ENCODE data around the gene ADORA1.

The ADORA1 gene

DNA sequence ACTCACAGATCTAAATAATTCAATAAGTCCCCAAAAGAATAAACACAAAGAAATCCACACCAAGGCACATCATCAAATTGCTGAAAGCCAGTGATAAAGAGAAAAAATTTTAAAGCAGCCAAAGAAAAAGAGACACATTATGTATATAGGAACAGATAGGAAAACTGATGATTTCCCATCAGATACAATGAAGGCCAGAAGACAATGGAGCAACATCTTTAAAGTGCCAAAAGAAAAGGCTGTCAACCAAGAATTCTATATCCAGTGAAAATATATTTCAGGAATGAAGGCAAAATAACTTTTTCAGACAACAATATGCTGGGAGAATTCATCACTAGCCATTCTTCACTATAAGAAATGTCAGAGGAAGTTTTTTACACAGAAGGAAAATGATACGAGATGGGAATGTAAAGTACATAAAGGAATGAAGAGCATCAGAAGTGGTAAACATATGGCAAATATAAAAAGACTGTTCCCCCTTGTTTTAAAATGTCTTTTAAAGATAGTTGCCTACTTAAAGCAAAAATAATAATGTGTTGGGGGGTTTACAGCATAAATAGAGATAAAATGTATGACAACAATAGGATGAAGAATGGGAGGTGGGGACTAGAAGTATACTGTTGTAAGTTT, 32.4 kb upstream of the ADORA1 start:
- DNase-seq = no peak

DNA sequence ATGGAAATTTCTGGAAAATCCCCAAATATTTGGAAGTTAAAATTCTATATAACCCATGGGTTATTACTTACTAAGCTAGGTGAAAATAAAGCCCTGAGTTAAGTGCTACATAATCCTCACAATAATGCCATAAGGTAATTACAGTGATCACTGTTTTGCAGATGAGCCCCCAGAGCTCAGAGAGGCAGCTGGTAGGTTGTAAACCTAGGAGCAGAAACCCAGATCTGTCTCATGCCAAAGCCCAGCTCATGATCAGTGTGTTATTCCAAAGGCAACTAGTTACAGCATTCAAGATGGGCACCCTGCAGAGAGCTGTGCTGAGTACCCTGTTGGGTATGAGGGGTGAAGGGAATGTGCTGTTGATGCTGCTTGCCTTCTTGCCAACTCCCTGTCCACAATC, 31.0 kb upstream of the ADORA1 start:
- no peak for DNase-seq

DNA sequence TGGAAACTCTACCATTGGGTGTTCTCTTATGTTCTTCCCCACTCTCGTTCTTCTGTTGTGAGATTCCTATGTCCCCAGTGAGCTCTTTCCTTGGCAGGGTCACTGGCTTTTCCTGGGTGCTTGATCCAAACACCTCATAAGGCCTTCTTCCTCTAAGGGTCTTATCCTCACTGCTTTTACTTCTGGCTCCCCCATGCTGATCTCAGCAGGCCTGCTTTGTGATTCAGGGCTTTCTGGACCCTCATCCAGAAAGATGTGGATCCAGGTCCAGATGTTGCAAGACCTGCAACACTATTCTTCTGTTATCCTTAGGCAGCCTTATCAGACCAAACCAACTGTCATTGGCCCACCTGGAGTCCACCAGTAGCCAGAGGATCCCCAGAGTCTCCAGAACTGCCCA, 30.5 kb upstream of the ADORA1 start:
- DNase-seq = no peak

DNA sequence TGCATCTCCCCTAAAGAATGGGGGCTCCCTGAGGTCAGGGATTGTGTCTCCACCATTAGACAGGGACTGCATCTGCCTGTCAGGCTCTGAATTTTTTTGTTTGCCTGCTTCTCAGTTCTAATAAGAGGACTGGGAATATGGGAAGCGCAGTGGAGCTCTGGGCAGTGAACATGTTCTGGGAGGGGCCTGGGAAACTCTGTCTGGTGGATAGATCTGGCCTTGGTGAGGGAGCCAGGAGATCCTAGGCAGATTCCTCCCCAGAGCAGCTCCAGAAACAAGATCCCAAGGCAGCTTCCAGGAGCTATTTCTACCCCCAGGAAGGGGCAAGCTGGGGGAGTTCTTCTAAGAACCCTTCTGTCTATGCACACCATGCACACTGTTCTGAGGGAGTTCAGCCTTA, 29.1 kb upstream of the ADORA1 start:
- DNase-seq = no peak

DNA sequence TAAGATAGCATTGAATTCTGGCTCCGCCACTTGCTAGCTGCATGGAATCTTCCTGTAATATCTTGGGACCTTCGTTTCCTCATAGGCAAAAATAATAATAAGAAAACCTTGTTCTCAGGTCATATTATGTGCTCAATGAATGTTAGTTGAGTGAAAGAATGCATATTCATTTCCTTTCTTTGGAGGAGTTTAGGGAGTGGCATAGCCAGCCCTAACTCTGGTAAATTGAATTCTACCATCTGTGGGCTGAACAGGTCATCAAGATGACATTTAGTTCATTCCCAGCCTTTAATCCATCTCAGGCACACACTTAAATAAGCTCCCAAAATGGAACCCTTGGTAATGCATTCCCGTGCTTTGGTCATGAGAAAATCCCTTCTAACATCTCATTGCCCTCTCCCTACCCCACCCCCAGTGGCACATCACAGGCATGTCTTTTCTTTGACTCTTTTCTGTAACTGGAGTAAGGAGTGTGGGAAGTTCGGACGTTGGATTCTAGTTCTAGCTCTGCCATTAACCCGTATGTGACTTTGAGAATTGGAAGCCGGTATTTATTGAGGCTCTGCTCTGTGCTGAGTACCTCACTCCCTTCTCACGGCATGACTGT, 28.5 kb upstream of the ADORA1 start:
- DNase-seq = no peak

DNA sequence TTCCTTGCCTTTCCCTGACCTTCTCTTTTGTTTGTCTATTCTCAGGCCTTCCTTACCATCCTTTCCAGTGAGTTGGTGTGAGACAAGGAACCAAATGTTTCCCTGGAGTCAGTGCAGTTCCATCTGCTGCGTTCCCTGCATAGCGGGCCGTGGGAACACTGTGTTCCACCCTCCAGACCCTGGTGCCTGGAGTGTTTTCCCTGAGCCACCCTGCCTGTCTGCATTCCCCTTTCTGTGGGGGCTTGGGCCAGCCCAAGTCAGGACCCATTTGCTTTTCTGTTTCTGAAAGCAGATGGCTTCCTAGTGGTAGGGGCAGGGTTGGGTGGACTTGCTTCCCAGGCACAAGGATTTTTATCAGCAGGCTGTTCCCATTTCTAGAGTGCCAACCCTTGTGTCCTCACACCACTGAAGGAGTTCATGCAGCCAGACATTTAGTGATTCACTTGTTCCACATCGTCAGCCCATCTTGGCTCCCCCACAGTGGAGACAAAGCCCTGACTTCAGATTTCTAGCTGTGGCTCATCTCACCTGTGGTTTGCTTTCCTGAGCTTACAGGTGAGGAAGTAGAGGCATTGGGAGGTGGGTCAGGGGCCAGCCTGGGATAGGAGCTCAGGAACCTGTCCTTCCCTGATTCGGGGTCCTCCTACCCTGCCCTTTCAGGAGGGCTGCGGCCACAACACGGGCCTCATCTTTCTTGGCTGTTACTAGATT, 27.6 kb upstream of the ADORA1 start:
- no peak for DNase-seq

DNA sequence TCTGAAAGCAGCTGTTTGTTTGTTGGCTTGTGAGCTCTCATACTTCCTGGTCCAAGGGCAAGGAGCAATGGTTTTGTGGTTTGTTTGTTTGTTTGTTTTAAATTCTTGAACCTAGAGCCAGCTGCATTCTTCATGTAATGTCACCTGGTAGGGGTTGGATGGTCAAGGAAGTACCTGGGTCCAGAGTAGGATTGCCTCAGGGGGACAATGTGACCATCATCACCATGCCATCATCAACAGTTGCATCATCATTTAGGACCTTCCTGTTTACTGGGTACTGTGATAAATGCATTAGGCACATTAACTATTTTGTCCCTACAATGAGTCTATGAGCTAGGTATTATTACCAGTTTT, 27.0 kb upstream of the ADORA1 start:
- no peak for DNase-seq

DNA sequence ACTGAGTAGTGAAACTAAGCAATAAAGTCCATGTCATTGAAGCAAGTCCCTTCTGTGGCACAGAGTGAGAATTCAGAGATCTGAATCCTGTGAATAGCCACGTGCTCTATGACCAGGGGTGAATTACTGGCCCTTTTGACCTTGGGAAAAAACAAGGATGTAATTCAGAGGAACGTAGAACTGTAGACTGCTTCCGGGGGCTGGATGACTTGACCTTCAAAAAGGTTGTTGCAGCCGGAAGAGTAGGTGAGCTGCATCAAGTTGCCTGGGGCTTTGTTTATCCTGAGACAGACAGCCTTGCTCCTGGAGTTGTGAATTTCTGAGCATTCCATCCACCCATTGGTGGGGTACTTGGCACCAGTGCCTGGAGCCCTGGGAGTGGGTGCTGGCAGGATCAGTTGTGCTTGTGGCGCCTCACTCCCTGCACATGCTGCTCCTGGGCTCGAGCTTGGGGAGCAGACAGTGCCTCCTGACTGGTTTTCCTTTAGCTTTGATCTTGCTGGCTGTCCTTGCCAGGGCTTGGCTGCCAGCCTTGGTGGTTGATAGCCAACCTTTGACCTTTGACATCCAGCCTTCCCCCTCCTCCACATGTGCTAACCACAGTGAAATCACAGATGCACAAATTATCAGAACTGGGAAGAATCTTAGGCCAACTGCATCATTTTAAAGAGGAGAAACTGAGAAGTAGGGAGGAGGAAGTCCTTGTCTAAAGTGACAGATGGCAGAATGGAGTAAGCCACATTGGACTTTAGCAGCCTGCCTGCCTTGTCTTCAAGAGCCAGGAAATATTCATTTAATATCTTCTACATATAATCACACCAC, 25.5 kb upstream of the ADORA1 start:
- DNase-seq = no peak

DNA sequence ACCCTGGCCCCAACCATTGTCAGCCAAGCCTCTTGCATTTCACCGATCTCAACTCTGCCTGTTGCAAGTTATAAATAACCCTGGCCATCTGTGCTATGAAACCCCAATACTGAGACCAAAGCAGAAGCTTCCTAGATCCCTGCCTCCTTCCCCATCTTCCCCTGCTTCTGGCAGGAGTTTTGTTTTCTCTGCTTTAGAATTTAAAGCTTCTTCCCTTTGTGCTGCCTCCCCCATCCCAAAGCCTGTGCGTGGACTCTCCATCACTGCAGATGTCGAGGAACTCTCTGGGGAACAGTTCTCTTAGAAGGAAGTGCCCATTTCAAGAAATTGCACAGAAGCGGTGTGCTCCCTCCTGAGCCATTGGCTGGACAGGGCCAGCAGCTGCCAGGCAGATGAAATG, 24.3 kb upstream of the ADORA1 start:
- DNase-seq = no peak

DNA sequence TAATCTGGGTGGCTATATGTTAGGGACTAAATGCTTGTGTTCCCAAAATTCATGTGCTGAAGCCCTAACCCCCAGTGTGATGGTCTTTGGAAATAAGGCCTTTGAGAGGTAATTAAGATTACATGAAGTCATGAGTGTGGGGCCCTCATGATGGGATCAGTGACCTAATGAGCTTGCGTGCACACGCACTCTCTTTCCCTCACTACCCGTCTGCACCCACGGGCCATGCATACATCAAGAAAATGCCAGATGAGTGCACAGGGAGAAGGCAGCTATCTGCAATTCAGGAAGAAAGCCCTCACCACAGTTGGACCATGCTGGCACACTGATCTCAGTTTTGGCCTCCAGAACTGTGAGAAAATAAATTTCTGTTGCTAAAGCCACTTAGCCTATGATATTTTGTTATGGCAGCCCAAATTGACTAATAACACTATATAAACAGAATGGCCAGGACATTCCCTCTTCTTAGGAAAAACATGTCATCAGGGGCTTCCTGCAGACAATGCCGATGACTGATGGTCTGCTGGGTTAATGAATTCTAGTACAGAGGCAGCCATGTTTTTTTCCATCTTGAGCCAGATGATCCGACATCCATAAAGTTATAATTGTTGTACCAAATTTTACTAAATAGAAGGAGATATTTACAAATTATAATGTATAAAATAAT, 23.6 kb upstream of the ADORA1 start:
- DNase-seq = no peak

DNA sequence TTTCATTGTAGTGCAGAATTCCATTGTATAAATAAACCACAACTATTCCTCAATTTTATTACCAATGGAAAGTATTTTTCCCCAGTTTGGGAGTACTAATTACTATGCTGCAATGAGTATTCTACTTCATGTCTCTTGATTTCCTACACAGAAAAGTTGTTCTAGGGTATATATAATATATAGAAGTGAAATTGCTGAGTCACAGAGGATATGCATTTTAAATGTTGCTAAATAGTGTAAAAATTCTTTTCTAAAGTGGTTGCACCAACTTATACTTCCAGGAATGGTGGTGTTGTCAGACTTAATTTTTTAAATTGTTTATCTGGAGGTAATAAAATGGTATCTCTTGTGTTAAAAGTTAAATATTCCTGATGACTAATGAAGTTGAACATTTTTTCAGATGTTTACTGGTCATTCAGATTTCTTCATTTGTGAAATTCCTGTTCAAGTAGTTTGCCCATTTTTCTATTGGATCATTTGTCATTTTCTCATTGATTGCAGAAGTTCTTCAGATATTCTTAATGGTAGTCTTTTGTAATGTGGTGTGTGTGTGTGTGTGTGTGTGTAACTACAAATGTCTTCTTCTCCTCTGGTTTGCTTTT, 22.6 kb upstream of the ADORA1 start:
- DNase-seq = no peak

DNA sequence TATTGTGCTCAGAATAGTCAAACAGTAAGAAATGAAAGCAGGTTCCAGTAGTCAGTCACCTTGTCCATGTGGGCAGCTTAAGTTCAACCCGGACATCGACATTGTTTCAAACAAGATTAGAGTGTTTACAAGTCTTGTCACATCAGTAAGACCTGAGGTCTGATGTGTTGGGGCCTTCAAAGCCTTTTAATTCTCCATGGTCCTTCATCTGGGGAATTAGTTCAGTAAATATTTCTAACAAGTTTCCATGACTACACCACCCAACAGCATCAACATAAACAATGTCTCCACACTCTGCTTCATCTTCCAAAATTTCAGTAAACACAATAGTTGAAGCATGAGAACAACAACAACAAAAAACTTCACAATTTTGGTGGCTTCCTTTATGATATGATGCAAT, 15.1 kb upstream of the ADORA1 start:
- DNase-seq = no peak

DNA sequence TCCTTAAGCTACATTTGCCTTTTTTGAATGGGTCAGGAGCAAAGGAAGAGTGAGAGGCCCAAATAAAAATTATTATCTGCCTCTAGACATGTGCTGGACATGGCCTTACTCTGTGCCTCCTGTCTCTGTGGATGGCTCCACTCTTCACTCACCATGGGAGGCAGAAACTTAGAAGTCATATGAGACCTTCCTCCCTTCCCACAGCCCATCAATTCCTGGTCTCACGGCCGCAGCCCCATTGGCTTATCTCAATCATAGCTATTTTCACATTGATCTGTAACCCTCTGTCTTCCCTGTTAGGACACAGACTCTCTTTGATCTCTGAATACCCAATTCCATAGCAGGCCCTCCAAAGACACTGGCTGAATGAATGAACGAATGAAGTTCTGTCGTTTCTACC, 14.2 kb upstream of the ADORA1 start:
- DNase-seq = no peak

DNA sequence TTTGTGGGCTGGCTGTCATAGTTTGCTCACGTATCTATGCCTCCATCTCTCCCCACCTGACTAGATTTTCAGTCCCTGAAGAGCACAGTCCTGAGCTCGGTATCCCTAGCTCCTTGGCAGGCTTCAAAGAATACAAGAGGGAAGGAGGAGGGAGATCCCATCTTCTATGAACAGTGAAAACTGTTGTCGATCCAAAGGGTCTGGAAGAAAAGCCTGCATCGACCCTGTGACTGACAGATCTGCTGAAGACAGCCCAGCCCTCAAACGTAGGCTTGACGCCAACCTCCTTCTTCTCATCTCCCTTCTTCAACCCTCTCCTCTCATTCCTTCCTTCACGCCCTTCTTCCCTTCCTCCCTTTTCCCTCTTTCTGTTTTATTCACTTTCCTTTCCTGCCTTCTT, 13.3 kb upstream of the ADORA1 start:
- DNase-seq = no peak

DNA sequence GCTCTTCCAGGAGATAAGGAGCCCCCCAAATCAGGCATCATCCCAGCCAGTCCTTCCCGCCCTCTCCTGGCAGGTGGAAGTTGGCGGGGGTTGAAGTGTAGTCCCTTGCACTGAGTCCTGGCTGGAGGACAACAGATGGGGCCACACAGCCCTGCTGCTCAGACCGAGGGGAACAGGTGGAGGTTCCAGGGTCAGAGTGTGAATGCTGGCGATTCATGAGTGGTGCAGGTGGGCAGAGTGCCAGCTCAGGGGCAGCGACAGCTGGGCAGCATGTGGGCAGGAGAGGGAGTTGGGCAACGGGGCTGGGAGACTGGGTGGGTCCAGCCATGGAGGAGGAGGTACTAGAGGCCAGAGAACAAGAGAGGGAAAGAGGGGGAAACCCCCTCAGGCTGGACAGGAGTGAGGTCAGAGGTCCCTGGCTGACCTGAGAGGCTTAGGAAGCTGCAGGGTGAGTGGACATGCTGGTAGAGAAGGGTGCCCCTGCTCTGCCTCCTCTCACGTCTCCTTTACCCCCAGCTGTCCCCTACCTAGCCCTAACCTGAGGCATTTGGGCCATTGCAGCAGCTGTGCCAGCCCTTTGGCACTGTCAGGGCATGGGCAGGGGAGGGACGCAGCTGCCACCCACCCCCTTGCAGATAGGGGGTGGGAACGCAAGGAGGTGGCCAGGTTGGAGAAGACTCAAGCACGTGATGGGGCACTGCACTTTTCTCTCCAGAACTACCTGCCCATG, 11.3 kb upstream of the ADORA1 start:
- no peak for DNase-seq

DNA sequence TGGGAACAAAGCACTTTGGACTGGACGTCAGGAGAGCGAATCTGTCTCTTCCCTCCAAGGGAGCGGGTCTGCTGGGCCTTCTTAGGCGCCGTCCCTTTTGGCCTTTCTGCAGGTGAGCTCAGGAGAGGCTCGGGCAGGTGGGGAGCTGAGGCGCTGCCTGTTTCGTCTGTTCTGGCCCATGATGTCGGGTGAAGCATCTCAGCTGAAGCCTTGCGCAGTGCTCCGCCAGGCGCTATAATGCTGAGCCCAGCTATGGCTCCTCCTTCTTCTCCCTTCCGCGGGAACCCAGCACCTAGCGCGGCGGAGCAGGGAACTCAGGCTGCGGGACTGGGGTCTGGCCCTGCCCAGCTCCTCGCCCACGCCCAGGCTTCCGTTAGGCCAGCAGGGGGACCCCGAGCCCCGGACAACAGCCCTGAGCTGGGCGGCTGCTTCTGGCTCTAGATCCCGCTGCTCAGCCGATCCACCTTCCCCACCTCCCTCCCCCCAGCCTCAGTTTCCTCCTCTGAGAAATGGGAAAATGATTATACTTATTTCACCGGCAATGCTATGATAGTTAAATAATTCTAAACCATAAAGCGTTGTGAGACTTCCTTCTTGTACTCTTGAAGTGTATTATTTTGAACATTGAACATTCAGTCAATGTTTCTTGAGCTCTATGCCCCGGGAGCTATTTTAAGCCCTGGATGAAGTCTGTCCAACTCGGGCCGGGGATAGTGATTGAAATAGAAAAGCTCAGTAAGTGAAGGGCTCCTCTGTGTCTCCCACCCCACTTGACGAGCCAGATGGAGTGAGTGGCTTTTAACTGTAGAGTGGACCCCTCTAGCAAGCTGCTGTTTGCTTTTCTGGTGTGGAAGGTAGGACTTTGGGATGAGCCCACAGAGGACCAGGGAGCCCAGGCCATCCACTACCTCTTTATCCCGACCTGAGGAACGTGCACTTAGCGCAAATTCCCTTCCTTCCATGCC, 9.6 kb upstream of the ADORA1 start:
- DNase-seq = no peak

DNA sequence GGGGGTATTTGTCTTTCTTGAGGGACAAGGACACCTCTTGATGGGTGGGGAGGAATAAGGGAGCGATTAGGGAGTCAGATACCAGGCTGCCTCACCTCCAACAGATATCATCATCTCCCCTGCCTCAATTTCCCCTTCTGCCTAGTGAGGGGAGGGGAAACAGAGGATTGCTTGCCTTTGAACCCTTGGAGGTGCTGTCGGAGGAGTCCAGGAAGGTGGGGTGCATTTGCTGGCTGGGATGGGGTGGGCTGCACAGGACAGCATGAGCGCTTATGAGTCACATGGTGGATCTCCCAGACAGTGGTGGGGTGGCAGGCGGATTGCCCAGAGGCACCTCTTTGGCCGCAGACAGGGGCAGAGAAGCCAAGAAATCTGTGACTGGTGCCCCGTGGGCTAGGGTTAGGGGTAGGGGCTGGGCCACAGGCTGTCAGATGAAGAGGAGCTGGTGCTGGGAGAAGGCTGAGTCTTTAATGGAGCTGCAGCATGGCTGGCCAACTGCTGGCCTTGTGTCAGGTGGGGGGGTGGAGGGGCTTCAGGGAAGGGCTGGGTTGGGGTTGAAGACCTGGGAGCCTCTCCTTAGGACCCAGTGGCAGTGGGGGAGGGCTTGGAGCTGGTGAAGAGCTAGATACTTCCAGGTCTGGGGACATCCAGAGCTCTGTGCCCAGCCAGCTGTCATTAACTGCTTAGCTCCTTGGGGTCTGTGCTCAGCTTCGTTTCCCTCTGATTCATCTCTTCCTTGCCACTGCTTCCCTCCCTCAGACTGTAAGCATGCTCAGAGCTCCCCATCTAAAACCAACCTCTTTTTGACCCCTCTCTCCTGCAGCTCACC, 7.0 kb upstream of the ADORA1 start:
- DNase-seq = no peak

DNA sequence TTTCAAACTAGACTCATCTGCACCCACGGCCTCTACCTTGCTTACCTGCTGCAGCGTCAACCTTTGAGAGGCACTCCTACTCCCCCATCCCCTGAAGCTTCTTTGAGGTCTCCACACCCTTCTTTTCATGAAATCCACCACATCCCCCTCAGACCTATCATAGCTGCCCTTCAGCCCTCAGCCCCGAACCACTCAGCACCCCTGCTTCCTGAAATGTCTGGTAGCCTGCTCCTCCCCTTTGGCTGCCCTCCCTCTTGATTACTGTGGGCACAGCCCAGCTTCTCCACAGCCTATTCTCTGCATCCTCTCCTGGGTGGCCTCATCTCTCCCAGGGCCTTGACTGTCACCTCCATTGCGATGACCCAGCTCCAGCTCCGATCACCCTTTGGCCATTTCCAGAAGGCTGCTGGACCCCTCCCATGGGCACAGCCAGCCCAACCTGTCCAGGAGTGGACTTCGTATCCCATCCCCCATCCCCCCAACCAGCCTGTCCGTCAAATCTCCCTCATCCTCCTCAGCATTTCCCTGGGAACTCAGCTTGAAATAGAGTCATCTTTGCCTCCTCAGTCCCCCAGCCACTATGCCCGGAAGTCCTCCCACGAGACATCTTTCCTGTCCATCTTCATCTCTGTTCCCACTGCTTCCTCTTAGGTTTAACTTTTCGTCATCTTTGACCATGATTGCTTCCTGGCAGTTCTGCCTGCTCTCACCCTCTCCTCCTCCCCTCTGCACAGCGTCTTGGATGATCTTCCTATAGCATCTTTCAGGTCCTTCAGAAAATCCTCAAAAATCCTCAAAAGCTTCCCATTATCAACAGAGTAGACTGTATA, 6.1 kb upstream of the ADORA1 start:
- no peak for DNase-seq

DNA sequence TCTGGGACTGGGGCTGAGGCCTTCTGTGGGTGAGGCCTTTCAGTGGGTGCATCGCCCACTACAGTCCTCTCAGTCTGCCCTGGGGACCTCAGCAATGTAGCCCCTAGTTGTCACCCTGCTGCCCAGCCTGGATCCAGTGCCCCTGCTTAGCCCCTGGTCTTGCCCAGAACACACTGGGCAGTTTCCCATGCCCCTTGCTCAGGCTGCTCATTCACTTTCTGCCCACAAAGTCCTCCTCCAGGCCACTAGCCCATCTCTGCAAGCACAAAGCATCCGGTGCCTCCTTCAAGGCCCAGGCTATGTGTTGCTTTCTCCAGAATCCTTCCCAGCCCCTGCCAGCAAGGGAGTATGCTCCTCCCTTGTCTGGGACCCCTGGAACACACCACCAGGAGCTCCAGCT, 5.4 kb upstream of the ADORA1 start:
- no peak for DNase-seq
